Measurements from ENCODE around the gene FTO.

Gene FTO

GRCh38 chr16:53809088-53809932 is 105.4 kb downstream of the FTO start:
- TF ChIP-seq CTCF (IDR thresholded peaks at IDR 0.05; ENCODE audit: control insufficient read depth, insufficient read depth, low read depth, low read length, missing control alignments) = no peak
- DNase-seq (ENCODE audit: low read depth) = peak; percentile 92
- H3K4me3 ChIP-seq (ENCODE audit: control insufficient read depth, low read depth, low read length) = no peak overlapping the region

- no peak for TF ChIP-seq CTCF (IDR thresholded peaks at IDR 0.05; ENCODE audit: control insufficient read depth, insufficient read depth, low read depth, low read length, missing control alignments)
- no peak for DNase-seq (ENCODE audit: low read depth)
- no peak overlapping the region for H3K4me3 ChIP-seq (ENCODE audit: control insufficient read depth, low read depth, low read length)
Observed at GRCh38 chr16:53812914-53813313, 109.0 kb downstream of the FTO start.

GRCh38 chr16:53814801-53815200 is 110.8 kb downstream of the FTO start:
- no peak for DNase-seq (ENCODE audit: low read depth)
- TF ChIP-seq CTCF (IDR thresholded peaks at IDR 0.05; ENCODE audit: control insufficient read depth, insufficient read depth, low read depth, low read length, missing control alignments) = no peak
- H3K4me3 ChIP-seq (ENCODE audit: control insufficient read depth, low read depth, low read length) = no peak overlapping the region

- peak; percentile 50 for DNase-seq (ENCODE audit: low read depth)
- peak; percentile 4 for TF ChIP-seq CTCF (IDR thresholded peaks at IDR 0.05; ENCODE audit: control insufficient read depth, insufficient read depth, low read depth, low read length, missing control alignments)
- H3K4me3 ChIP-seq (ENCODE audit: control insufficient read depth, low read depth, low read length) = no peak overlapping the region
Observed at GRCh38 chr16:53816211-53816836, 112.4 kb downstream of the FTO start.

- TF ChIP-seq CTCF (IDR thresholded peaks at IDR 0.05; ENCODE audit: control insufficient read depth, insufficient read depth, low read depth, low read length, missing control alignments) = no peak
- peak; percentile 84 for DNase-seq (ENCODE audit: low read depth)
- no peak overlapping the region for H3K4me3 ChIP-seq (ENCODE audit: control insufficient read depth, low read depth, low read length)
Observed at GRCh38 chr16:53817117-53817755, 113.3 kb downstream of the FTO start.

GRCh38 chr16:53817812-53818550 is 114.0 kb downstream of the FTO start:
- no peak for TF ChIP-seq CTCF (IDR thresholded peaks at IDR 0.05; ENCODE audit: control insufficient read depth, insufficient read depth, low read depth, low read length, missing control alignments)
- no peak for DNase-seq (ENCODE audit: low read depth)
- H3K4me3 ChIP-seq (ENCODE audit: control insufficient read depth, low read depth, low read length) = no peak overlapping the region

All from AG09309 (cell line).